Urinary bladder (tissue), 4 donors: ENCODE measurements around the gene PAX8. TPM values are rescaled to one million over a fixed set of nuclear protein-coding genes. Genes with fewer than 3 reads are reported as not detected.

ENCODE experiments used
- DNase-seq: peaks from one replicate; pipeline ENCODE4 v3.0.0-alpha.2; 2015; ENCODE audit errors: extremely low spot score
- H3K27ac ChIP-seq: one replicate; pipeline ENCODE4 v1.5.1; 2013; ENCODE audit warnings: low read depth, mild to moderate bottlenecking, moderate library complexity
- H3K36me3 ChIP-seq: one replicate; pipeline ENCODE4 v1.6.1; 2013; ENCODE audit warnings: mild to moderate bottlenecking, moderate library complexity; ENCODE audit not compliant: insufficient read depth
- H3K4me1 ChIP-seq: one replicate; pipeline ENCODE4 v1.6.1; 2013; ENCODE audit warnings: mild to moderate bottlenecking, moderate library complexity; ENCODE audit not compliant: insufficient read depth
- H3K4me3 ChIP-seq: one replicate; pipeline ENCODE4 v1.5.1; 2013; ENCODE audit warnings: low read depth, low read length
- WGBS: extraction: QIAGEN DNeasy Blood & Tissue Kit; methylation state at CpG from one replicate; pipeline ENCODE4 v1.1.7; 2013; 5-methylcytosine and 5-hydroxymethylcytosine counted together
- polyA plus RNA-seq: library from polyadenylated mRNA; stranded (reverse); fragments of 200-250 nt; gene quantifications from one replicate; pipeline ENCODE4 v1.2.3, GENCODE V29; 2013
- total RNA-seq: library from RNA; depleted of rRNA; stranded (reverse); fragments of >200 nt; gene quantifications from one replicate; pipeline ENCODE4 v1.2.3, GENCODE V29; 2014
- donor health status: healthy with polysubstance abuse.
- donor health status: healthy.

Gene PAX8
- total and polyA plus RNA-seq, 2 donors: 0.19 to 0.26 TPM

GRCh38 chr2:113213061-113213930, 65.4 kb downstream of the PAX8 start:
- H3K4me1 ChIP-seq: no peaks in the 10 kb centered on the region
- H3K36me3 ChIP-seq: no peaks in the 10 kb centered on the region
- no peak overlapping the region for H3K4me3 ChIP-seq
- no peak overlapping the region for H3K27ac ChIP-seq
- 94% methylated on average over 14 of the region's 14 CpGs for WGBS
- DNase-seq: no peak

DNA sequence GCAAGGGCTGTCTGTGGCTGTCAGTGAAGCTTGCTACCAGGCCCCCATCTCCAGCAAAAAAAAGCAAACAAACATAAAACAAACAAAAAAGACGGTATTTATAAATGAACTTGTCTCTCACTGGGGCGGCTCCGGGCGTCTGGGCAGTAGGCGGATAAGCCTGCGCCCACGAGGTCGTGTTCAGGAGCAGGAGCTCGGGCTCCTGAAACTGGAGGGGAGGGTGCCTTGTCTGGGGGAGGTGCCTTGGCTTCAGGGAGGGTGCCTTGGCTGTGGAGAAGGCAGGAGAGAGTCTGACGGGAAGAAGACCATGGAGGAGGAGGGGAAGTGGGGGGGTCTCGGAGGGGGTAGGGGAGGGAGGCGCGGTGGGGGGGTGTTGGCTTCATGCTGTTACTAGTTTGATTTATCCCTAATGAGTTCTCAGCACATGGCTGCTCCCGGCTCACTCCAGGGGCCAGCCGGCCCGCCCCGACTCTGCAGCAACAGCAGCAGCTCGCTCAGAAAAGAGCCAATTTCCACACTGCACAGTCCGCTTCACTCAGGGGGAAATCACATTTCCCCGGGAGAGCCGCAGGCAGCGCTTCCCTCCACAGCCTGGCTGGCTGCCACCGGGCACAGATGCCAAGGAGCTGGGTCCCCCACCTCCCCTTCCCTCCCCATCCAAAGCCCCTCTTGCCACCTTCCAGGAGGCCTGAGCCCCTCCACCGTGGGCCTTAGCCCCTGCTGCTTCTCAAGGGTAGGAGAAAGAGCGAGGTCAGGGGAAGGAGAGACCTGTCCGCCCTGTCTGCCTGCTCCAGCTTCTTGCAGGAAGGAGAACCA, 66.3 kb downstream of the PAX8 start:
- Histone ChIP-seq H3K4me3 (no peak overlapping the region), H3K36me3 (no peaks in the 10 kb centered on the region)
- WGBS: 20% methylated on average over 26 of the region's 26 CpGs

GRCh38 chr2:113211226-113212105, 67.3 kb downstream of the PAX8 start:
- Histone ChIP-seq H3K36me3 (no peaks in the 10 kb centered on the region), H3K4me3 (no peak overlapping the region), H3K4me1 (no peaks in the 10 kb centered on the region), H3K27ac (no peak overlapping the region)
- no peak for DNase-seq
- WGBS: 76% methylated on average over 13 of the region's 13 CpGs

More for the DNA sequence above, 66.3 kb downstream of the PAX8 start:
- Histone ChIP-seq H3K4me1 (no peaks in the 10 kb centered on the region), H3K27ac (no peak overlapping the region)
- no peak for DNase-seq

GRCh38 chr2:113209646-113210171, 69.0 kb downstream of the PAX8 start:
- no peak for DNase-seq
- 79% methylated on average over 15 of the region's 15 CpGs for WGBS
- Histone ChIP-seq H3K36me3 (no peaks in the 10 kb centered on the region), H3K4me3 (no peak overlapping the region), H3K4me1 (no peaks in the 10 kb centered on the region), H3K27ac (no peak overlapping the region)

DNA sequence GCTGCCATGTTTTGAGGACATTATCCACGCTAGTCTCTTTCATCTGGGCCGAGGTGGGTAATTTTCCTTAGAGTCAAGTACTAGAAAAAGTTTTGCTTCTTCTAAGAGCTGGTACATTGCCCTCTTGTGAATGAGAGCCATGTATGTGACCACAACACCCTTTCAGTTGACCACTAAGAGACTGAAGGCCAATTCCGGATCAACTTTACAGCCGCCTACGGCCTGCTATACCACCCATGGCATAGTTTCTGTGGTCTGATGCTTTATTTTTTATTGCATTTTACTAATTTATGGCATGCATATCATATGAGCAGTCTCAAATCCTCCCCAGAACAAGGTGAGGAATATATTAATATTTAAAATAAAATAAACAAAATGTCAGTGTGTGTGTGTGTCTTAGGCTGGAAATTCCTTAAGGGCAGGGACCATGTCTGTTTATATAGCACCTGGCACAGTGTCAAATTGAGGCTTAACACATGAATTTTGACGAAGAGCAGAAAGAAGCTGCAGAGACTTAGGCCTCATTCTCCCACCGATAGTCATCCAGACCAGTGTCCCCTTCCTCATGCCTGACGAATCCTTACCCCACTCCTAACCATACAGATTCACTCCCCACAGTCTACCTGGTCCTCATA, 69.6 kb downstream of the PAX8 start:
- 71% methylated on average over 8 of the region's 8 CpGs for WGBS
- no peak for DNase-seq
- no peak overlapping the region for H3K4me3 ChIP-seq
- H3K27ac ChIP-seq: no peak overlapping the region
- no peaks in the 10 kb centered on the region for H3K36me3 ChIP-seq
- no peaks in the 10 kb centered on the region for H3K4me1 ChIP-seq

DNA sequence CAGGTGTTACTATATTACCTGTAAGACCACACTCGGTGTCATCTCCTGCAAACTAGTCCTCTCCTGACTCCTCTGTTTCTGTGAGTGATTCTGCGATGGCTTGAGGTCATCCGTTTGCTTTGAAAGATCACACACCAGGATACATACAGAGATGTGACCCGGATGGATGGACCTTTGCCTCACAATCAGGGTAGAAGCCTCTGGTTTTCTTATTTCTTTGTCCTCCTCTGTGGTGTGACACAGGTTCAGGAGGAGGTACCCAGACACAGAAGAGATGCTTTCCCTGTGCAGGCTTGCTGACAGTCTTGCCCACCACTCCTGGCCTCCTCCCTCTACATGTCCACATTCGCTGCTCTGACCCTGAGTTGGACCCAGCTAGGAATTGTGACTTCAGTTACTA, 70.3 kb downstream of the PAX8 start:
- WGBS: 96% methylated on average over 5 of the region's 5 CpGs
- Histone ChIP-seq H3K36me3 (no peaks in the 10 kb centered on the region), H3K4me1 (no peaks in the 10 kb centered on the region), H3K4me3 (no peak overlapping the region), H3K27ac (no peak overlapping the region)
- no peak for DNase-seq

- no peaks in the 10 kb centered on the region for H3K36me3 ChIP-seq
- H3K4me3 ChIP-seq: no peak overlapping the region
- 73% methylated on average over 2 of the region's 2 CpGs for WGBS
- H3K27ac ChIP-seq: no peak overlapping the region
- no peak for DNase-seq
- H3K4me1 ChIP-seq: no peaks in the 10 kb centered on the region
Observed at GRCh38 chr2:113207021-113207420, 71.7 kb downstream of the PAX8 start.

DNA sequence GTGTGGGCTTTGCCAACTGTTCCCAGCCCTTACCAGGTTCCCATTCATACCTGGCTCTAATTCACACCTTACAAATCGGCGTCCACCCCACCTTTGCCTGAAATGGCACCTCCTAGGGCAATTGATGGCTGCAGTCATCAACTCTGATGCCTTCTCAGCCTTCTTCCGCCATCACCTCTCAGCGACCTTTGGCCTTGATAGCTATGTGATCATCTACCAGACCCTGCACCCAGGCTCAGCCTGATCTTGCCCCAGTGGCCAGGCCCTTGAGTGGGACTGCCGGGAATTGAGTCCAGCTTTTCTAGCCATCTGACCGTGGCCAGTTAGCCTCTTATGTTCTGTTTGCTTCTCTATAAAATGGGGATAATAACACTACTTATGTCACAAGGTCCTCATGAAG, 72.5 kb downstream of the PAX8 start:
- WGBS: 89% methylated on average over 6 of the region's 6 CpGs
- no peak overlapping the region for H3K27ac ChIP-seq
- H3K36me3 ChIP-seq: no peaks in the 10 kb centered on the region
- no peak for DNase-seq
- no peaks in the 10 kb centered on the region for H3K4me1 ChIP-seq
- H3K4me3 ChIP-seq: no peak overlapping the region

- Histone ChIP-seq H3K4me3 (no peak overlapping the region), H3K36me3 (no peaks in the 10 kb centered on the region), H3K4me1 (no peaks in the 10 kb centered on the region), H3K27ac (no peak overlapping the region)
- 32% methylated on average over 5 of the region's 5 CpGs for WGBS
- no peak for DNase-seq
Observed at GRCh38 chr2:113203901-113204519, 74.7 kb downstream of the PAX8 start.

- Histone ChIP-seq H3K4me3 (no peak overlapping the region), H3K36me3 (no peaks in the 10 kb centered on the region), H3K27ac (no peak overlapping the region), H3K4me1 (no peaks in the 10 kb centered on the region)
- no peak for DNase-seq
Observed at GRCh38 chr2:113203217-113203530, 75.5 kb downstream of the PAX8 start.

DNA sequence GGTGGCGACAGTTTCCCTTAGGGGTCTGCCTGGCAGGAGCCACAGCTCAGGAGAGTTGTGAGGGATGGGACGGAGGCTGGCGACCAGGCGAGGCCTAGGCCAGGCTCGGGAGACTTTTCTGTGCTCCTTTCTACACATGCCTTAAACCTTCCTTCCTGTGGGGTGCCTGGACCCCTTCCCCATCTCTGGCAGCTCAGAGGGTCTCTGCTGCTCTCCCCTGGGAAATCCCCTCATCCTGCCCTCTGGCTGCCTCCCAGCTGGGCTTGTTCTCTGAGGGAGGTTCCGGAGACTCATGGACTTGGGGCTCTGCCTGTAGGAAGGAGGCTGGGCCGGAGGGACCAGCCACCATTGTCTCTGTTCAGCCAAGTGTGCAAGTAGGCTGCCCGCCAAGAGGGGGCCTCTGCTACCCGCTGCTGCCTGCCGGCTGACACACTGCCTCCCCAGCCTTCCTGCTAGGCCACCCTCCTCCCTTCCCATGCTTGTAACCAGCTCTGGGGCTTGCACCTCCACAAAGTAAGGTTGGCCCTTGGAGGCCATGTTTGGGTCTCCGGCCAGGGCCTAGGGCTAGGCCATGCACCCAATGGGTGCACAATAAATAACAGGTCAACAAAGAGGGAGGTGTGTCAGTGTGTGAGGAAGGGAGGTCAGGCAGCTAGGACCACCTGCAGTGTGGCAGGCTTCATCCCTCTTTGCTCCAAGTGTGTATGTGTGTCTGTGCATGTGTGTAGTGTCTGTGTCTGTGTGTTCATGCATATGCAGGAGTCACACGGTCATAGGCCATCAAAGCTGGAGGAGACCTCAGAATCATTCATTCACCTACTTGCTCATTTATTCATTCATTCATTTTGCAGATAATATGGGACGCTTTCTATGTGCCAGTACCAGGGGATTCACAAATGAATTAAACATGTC, 76.2 kb downstream of the PAX8 start:
- Histone ChIP-seq H3K36me3 (no peaks in the 10 kb centered on the region), H3K4me1 (no peaks in the 10 kb centered on the region), H3K27ac (no peak overlapping the region), H3K4me3 (no peak overlapping the region)
- DNase-seq: no peak
- 83% methylated on average over 13 of the region's 13 CpGs for WGBS
